ENCODE measurements around the gene ST3GAL6.

ST3GAL6 gene, protein sequence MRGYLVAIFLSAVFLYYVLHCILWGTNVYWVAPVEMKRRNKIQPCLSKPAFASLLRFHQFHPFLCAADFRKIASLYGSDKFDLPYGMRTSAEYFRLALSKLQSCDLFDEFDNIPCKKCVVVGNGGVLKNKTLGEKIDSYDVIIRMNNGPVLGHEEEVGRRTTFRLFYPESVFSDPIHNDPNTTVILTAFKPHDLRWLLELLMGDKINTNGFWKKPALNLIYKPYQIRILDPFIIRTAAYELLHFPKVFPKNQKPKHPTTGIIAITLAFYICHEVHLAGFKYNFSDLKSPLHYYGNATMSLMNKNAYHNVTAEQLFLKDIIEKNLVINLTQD

DNA sequence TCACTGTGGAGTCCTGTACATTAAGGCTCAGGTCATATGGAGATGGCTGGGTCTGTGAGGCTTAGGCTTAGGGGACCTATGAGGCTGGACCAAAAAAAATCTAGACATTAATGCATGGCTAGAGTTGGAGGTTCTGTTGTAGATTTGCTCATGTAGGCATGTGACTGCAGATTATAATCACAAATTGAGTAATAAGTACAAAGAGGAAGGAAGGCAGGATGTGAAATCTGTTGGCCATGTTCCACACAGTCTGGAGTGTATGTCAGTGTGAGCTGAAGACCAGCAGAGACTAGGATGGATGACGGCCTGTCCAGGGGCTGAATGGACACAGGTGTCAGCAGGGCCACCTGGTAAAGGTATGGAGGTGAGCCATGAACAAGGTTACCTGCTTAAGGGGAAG, at the start of gene ST3GAL6:
TSS of gene ST3GAL6 (plus strand) at position 265 of the 400 bp plus-strand sequence. CDS start 5,101 bp downstream, outside the sequence.
- no peak for DNase-seq (ENCODE audit: low read depth in 2 of 2)

DNA sequence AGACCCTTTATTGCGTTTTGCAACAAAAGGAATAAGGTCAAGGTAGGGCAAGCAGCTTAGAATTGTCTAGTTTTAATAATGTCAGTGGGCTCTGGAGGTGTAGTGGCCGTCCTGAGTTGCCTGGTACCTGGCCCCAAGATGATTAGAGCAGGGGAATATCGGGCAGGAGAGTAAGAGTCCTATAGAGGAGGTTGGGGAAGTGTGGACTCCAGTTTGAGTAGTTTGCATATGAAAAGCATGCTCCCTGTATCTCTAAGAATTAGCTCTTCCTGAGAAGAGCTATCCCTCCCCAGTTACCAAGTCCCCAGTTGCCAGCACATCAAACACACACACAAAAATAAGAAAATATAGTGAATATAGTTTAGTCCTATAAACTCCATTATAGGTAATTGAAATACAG, 49.2 kb upstream of the ST3GAL6 start:
- DNase-seq (ENCODE audit: low read depth in 2 of 2) = no peak

DNA sequence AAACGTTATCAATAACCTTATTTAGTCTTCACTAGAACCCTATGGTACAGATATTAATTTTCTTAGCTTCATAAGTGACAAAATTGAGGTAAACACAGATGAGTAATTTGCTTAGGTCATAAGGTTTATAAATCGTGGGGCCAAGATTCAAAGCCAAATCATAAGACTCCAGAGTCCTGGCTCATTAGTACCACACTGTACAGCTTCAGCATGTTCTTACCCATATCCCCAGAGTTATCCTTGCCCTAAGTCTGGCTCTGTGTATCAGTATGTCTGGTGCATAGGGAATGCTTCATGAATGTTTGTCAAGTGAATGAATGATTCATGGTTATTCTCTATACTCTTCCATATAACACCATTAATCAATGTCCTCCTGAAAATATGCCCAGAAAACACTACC, 45.6 kb upstream of the ST3GAL6 start:
- DNase-seq (ENCODE audit: low read depth in 2 of 2) = no peak

DNA sequence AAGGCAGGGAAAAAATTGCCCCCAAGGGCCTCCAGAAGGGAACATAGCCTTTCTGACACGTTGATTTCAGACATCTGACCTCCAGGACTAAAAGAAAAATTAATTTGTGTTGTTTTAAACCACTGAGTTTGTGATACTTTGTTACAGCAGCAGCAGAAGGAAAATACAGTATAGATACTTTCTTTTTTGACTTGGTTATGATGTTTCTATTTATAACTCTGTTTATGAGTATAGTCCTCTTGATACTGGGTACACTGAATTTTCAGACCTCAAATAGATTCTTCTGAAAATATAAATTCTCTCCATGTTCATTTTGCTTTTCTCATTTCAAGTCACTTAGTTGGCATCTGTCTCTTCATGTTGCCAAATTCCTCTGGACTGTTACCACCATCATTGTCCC, 44.4 kb upstream of the ST3GAL6 start:
- DNase-seq (ENCODE audit: low read depth in 2 of 2) = no peak

DNA sequence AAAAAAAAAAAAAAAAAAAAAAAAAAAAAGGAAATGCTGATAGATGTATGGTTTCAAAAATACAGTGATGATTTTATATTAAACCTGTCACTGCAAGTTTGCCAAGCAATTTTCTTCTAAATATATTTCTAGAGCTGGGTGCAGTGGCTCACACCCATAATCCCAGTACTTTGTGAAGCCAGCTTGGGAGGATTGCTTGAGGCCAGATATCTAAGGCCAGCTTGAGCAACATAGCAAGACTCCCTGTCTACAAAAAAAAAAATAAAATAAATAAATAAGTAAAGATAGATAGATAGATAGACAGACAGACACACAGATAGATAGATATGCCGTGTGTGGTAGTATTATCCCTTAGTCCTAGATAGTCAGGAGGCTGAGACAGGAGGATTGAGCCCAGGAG, 41.4 kb upstream of the ST3GAL6 start:
- no peak for DNase-seq (ENCODE audit: low read depth in 2 of 2)

DNA sequence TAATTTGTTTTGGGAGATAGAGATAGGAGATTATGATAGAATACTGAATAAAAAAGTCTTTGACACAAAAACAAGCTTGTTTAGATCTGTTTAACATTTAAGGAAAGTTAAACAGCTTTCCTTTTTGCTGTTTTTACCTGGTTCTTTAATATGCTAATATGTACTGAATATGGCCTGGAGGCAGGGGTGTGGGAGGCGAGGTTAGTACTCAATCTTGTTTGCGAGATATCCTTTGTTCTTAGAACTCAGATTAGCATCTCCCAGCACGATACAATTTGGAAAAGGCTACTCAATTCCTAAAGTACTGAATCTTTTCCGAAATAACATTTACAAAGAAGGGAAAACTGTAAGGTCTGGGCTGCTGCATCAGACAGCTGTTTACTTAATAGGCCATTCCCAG, 40.8 kb upstream of the ST3GAL6 start:
- no peak for DNase-seq (ENCODE audit: low read depth in 2 of 2)

DNA sequence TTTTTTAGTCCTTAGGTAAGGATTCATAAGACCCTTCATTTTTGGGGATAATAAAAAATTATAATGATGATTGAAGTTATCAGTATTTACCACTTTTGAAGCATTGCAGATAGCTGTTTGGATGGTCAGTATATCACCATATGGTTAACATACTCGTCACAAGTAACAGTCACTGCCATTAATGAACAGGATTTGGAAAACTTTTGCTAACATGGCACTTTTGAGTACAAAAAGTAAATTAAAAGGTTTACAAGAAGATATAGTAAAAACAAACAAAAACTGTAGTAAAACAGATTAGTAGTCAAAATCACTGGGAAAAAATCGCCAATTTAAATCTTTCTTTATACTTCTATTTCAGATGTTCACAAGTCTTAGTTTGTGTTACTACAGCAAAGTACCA, 37.8 kb upstream of the ST3GAL6 start:
- DNase-seq (ENCODE audit: low read depth in 2 of 2) = no peak

DNA sequence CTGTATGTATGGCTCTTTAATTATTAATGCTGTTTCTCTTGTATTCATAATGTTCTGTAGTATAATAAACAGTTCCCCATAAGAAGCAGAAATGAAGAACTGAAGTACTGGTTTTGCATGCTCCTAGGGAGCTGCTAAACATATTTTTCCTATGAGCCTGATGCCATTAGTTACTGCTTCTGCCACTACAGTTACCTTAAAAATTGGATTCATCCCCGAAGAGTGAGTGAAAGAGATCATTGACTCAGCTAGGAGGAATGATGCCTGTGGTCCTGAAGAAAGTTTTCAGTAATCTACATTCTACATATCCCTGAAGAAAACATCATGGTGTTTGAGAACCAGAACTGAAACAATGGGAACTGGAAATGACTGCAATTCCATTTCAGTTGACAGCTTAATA, 37.1 kb upstream of the ST3GAL6 start:
- DNase-seq (ENCODE audit: low read depth in 2 of 2) = no peak

DNA sequence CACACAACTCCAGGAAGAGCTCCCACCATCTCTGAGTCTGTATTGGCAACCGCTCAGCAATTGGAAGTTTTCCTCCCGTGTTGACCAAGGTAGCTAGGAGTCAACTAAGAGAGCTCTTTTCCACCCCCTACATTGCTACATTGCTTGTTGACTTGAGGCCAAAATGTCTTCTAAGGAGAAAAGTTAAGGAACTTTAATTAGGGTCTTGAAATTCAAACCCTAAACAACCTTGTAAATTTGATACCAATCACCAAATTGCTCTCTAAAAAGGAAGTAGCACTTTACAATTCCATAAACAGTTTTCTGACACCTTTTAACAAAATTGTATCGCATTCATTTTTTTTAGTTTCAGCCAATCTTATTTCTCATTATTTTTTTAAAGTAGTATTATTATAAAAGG, 35.5 kb upstream of the ST3GAL6 start:
- no peak for DNase-seq (ENCODE audit: low read depth in 2 of 2)

DNA sequence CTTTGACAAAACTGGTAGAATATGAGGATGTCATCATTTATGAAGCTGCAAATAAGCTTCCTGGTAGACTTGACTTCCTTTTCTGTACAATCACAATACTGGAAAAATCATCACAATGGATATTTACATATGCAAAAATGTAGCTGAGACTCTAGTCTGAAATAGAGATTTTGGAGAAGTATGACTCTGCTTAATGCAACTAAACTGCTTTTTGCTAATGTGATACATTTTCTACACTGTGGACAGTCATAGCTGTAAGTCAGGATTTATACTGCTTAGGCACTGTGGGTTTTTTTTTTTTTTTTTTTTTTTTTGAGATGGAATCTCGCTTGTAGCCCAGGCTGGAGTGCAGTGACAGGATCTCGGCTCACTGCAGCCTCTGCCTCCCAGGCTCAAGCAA, 34.5 kb upstream of the ST3GAL6 start:
- DNase-seq (ENCODE audit: low read depth in 2 of 2) = no peak

DNA sequence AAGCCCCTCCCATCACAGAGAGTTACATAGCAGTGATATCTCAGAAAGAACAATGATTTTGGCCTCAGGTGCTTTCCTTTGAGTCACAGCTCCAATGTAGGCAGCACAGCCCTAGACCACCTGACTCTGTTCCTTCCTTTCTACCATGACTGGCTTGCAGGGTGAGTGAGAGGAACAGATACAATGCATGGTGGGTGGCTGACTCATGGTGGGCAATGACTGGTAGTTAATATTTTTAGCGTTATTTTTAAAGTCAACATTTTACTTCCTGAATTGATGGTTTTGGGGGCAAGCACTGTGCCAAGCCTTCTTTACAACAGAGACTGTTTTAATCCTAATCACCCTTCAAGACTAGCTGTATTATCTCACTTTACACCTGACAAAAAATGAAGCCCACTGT, 32.8 kb upstream of the ST3GAL6 start:
- no peak for DNase-seq (ENCODE audit: low read depth in 2 of 2)

DNA sequence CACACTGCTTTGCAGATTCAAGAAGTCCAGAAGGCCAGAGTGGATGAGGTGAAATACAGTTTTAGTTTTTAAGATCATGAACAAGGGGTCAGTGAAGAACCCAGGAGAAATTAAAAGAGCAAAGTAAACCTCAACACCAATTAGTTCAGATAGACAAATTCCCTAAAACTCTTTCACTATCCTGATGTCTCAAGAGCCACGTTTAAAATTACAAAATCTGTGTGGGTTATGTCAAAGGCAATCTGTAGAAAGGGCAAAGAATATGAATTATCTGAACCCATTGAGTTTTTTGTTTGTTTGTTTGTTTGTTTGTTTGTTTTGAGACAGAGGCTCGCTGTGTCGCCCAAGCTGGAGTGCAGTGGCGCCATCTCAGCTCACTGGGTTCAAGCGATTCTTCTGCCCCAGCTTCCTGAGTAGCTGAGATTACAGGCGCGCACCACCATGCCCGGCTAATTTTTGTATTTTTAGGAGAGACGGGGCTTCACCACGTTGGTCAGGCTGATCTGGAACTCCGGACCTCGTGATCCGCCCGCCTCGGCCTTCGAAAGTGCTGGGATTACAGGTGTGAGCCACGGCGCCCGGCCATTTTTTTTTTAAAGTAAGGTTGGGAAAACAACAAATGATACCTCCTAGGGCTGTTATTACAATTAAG, 32.1 kb upstream of the ST3GAL6 start:
- DNase-seq (ENCODE audit: low read depth in 2 of 2) = no peak

DNA sequence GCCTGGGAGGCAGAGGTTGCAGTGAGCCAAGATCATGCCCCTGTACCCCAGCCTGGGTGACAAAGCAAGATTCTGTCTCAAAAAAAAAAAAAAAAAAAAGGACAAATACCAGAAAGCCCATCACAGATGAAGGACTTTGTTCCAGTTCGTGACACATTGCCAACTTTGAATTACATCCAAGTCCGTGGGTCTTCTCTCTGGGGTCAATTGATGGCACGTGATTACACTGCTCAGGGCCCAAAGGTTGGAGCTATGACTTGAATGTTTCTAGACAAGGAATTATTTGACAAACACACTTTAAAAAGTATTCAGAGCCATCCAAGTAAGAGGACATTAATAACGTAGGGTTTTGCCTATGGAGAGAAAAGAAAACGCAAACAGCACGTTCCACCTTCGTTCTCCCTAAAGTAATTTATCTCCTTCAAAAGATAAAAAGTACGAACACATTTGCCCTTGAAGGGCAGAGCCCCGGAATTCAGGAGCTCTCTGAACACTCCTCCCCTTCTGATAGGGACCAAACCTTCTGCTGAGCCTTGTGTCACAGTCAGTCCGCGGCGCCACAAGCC, 31.3 kb upstream of the ST3GAL6 start:
- DNase-seq (ENCODE audit: low read depth in 2 of 2) = no peak

DNA sequence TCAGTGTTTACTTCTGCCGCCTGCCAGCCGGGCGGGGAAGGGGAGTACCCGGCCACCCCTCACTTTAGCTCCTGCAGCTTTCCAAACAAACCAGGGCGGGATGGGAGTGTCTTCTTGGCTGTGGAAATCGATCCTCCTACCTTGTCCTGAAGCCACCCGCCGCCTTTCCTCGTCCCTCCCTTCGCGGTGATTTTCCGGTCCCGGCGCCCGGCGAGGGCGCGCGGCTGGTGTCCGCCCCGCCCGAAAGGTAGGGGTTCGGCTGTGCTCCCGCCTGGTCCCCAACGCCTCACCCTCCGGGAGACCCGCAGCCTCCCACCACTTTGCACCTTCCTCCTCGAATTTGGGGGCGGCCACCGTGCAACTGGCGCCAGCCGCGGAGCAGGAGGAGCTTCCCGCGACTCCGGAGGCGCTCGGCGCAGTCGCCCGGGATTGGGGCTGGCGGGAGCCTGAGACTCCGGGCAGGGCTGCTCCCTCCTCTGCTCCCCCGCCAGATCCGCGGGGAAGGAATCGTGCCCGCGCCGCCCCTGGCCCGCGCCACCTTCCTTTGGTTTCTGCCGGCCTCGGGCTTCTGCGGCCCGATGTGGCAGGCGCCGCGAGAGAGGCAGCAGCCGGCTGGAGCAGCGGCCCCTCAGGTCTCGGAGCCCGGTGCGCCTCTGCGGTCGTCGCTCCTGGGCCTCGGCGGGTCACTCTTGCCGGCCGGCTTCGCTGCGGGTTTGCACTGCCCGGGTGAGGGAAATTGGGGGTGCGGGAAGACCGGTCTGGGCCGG, 30.7 kb upstream of the ST3GAL6 start:
- no peak for DNase-seq (ENCODE audit: low read depth in 2 of 2)

DNA sequence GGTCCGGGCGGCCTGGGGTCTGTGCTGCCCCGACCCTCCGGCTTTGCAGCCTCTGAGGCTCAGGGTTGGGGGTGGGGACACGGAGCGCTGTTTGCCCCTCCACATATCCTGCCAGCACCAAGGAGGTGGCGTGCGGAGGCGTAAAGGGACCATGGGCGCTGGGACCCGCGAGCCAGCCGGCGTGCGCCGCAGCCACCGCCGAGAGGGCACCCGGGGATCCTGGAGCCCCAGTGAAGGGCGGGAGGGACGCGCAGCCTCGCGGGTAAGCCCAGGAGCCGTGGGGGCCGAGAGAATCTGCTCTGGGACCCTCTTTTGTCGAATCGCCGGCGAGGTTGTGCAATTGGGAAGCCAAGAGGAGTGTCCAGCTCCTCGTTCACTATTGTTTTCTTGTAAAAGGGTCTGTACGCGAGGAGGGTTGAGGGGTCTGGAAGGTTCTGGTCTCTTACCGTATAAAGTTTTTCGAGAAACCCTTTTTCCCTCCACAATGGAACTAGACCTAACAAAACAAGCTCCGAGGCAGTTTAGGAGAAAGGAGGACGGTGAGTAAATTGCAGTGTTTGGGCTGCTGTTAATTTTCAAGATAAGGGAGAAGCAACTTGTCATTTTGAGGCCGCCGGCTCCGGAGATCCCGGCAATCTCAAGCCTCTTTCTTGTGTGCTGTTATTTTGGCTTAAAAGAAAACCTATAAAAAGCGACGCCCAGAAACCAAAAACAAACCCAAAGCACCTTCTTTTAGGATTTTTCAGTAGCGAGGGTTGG, 29.9 kb upstream of the ST3GAL6 start:
- no peak for DNase-seq (ENCODE audit: low read depth in 2 of 2)

DNA sequence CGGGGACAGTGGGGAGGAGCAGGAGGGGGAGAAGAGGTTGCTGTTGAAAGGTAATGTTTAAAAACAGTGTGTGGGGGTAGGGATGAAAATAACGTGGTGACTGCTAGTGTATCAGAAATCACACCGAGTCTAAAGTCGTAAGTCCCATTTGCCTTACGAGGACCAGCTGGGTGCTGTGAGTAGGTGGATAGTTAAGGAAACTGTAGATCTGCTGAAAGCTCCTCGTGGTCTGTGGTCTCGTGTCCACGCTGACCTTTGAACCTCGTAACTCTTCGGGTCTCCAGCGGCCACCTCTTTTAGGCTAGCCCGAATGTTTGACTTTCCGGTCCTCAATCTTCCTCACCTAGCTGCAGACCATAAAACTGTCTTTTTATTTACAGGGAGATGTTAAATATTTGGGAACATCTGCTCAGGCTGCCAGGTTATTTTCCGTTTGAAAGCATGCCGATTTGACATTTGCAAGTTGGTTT, 29.3 kb upstream of the ST3GAL6 start:
- DNase-seq (ENCODE audit: low read depth in 2 of 2) = no peak

DNA sequence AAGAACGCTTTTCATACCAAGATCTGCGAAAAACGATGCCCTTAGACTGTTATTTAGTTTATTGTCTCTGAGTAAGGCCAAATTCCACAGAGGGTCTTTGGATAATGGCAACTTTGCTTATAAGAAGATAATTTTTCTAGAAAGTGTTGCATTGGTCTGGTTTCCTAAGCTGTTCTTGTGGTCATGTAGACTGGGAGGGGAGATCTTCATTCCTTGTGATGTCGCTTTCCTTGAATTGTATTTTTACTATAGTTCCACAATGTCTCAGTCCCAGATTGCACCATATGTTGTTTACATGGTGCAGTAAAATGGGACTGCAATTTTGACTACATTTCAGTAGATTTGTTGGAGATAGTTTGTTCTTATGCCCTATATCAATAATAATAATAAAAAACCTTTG, 28.8 kb upstream of the ST3GAL6 start:
- DNase-seq (ENCODE audit: low read depth in 2 of 2) = no peak

DNA sequence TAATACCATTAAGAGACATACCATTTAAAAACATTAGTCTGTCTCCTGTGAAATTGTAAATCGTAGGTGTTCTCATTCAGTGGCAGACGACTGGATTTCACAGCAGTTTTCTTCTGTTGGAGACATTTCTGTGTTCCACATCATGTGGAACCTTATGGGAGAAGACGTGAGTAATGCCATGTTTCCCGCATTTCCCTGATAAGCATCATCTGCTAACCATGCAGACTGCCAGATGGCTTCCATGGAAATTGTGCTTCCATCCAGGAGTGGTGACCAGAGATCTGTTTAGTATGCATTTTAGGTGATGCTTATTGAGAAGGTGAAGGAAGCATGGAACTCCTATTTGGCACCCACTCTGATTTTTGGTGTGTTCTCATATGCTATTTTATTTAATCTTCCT, 28.4 kb upstream of the ST3GAL6 start:
- no peak for DNase-seq (ENCODE audit: low read depth in 2 of 2)

DNA sequence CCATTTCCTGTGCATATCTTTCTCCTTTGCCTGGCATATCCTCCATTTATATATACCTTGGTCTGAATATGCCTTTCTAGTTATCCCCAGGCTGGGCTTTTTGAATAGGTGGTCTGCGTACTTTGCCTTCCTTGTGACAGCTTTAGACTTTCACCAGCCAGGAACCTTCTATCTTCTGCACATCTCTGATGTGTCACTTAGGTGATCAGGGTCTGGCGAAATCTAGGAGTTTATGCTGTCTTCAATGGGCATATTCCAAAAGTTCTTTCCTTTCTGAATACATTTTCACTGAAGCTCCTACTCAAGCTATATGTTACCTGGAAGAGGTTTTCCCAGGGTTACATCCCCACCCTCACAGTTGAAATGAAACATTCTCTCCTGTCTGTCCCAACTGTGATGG, 27.8 kb upstream of the ST3GAL6 start:
- DNase-seq (ENCODE audit: low read depth in 2 of 2) = no peak

DNA sequence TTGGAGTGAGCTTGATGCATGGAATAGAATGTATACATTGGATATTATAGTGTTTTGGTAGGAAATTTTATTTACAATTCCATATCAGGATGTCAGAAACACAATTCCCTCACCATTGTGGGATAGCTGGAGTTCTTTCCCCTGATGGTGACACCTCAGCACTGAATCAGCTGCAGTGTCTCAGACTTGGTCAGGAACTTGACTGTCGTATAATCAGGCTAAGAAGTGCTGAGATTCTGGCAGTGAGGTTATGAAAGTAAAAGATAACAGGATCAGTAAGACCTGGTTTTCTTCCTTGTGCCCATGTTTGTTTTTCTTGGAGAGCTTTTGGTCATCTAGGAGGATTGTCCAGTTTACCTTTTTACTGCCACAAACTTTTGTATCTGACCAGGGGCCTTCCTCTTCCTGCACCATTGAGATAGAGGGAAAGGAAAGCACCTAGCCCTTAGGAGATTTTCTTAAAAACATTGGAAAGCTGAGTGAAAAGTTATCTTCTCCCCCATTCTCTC, 27.3 kb upstream of the ST3GAL6 start:
- no peak for DNase-seq (ENCODE audit: low read depth in 2 of 2)

DNA sequence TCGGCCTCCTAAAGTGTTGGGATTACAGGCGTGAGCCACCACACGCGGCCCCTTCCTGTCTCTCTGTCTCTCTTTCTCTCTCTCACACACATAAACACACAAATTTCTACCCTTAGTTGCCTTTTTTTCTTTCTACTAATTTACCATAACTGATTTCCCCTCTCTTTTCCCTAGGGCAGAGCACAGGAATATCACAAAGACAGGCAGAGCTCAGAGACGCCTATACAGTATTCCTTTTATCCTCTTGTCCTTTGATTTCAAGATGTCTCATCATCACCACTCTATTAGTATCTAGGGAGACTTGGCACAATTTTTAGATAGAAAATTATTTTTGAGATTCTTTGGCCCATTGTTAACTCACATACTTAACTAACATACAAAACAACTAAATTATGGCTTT, 25.8 kb upstream of the ST3GAL6 start:
- no peak for DNase-seq (ENCODE audit: low read depth in 2 of 2)

DNA sequence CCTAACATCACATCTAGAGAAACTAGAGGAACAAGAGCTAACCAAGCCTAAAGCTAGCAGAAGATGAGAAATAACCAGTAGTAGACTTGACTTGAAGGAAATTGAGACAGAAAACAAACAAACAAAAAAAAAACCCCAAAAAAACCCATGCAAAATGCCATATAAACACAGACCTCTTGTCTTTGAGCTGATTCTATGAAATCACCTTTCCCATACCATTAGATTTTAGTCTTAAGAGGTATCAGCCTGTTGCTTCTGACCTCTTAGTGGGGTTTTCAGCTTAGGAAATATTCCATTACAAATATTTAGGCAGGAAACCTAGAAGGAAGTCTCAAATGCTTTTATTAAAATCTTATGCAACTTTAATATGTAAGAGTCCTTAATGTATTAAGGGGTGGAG, 23.9 kb upstream of the ST3GAL6 start:
- no peak for DNase-seq (ENCODE audit: low read depth in 2 of 2)

Measured in stimulated activated CD8-positive, alpha-beta memory T cell treated with anti-CD3 and anti-CD28 coated beads, Interleukin-15, amount 100 ng/mL, for 4 hours (primary cell).